ENCODE results near the gene PCDHA12.
"Not testable (repeated sequence)": the region's sequence is repeated elsewhere in the genome, so short reads cannot be mapped to it uniquely, and the experiment has no call there.

PCDHA12 gene

DNA sequence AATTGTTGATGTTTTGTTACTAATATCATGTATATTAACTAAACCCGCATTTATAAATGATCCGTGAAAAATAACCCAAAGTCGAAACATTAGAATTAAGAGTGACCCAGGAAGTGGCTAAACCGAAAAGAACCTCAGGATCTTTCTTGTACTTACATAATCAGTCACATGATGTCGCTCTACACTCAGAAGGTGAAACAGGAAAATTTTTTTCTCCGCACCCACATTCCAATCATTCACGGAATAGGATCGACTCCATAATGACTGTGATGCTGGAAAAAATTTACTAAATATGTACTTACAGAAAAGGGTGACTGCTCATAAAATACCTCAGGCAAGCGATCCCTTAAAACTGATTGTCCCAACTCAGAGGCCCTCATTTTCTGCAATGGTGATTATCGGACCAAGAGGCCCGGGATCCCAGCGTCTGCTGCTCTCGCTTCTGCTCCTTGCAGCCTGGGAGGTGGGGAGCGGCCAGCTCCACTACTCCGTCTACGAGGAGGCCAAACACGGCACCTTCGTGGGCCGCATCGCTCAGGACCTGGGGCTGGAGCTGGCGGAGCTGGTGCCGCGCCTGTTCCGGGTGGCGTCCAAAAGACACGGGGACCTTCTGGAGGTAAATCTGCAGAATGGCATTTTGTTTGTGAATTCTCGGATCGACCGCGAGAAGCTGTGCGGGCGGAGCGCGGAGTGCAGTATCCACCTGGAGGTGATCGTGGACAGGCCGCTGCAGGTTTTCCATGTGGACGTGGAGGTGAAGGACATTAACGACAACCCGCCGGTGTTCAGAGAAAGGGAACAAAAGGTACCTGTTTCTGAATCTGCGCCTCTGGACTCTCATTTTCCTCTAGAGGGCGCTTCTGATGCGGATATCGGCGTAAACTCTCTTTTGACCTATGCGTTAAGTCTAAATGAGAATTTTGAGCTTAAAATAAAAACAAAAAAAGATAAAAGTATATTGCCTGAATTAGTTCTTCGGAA, at the start of gene PCDHA12:
Gene PCDHA12, plus strand, starts transcription at position 224 of the 981 bp plus-strand sequence. Its CDS starts 165 bp downstream, at position 389.
- no peak for DNase-seq (ENCODE audit: low spot score)

- no peak for DNase-seq (ENCODE audit: low spot score)
Observed at GRCh38 chr5:140827704-140828361, 47.3 kb upstream of the PCDHA12 start, which contains the start of gene PCDHA6. Gene PCDHA6 (plus strand): TSS chr5:140827960. CDS start chr5:140828092, 132 bp downstream.

GRCh38 chr5:140828362-140828737, 46.8 kb upstream of the PCDHA12 start:
- no peak for DNase-seq (ENCODE audit: low spot score)

DNA sequence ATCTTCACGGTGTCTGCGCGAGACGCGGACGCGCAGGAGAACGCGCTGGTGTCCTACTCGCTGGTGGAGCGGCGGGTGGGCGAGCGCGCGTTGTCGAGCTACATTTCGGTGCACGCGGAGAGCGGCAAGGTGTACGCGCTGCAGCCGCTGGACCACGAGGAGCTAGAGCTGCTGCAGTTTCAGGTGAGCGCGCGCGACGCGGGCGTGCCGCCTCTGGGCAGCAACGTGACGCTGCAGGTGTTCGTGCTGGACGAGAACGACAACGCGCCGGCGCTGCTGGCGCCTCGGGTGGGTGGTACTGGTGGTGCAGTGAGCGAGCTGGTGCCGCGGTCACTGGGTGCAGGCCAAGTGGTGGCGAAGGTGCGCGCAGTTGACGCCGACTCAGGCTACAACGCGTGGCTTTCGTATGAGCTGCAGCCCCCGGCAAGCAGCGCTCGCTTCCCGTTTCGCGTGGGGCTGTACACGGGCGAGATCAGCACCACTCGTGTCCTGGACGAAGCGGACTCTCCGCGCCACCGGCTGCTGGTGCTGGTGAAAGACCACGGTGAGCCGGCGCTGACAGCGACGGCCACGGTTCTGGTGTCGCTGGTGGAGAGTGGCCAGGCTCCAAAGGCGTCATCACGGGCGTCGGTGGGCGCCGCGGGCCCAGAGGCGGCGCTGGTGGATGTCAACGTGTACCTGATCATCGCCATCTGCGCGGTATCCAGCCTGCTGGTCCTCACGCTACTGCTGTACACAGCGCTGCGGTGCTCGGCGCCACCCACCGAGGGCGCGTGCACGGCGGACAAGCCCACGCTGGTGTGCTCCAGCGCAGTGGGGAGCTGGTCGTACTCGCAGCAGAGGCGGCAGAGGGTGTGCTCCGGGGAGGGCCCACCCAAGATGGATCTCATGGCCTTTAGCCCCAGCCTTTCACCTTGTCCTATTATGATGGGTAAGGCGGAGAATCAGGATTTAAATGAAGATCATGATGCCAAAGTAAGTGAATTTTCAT, 45.3 kb upstream of the PCDHA12 start:
- DNase-seq (ENCODE audit: low spot score) = not testable (repeated sequence)

- no peak for DNase-seq (ENCODE audit: low spot score)
Observed at GRCh38 chr5:140833993-140834392, 41.1 kb upstream of the PCDHA12 start, which contains the start of gene PCDHA7. Gene PCDHA7 (plus strand): TSS chr5:140834269. CDS start chr5:140834384, 115 bp downstream.

DNA sequence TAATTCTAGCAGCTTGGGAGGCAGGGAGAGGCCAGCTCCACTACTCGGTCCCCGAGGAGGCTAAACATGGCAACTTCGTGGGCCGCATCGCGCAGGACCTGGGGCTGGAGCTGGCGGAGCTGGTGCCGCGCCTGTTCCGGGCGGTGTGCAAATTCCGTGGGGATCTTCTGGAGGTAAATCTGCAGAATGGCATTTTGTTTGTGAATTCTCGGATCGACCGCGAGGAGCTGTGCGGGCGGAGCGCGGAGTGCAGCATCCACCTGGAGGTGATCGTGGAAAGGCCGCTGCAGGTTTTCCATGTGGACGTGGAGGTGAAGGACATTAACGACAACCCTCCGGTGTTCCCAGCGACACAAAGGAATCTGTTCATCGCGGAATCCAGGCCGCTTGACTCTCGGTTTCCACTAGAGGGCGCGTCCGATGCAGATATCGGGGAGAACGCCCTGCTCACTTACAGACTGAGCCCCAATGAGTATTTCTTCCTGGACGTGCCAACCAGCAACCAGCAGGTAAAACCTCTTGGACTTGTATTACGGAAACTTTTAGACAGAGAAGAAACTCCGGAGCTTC, 40.6 kb upstream of the PCDHA12 start:
- not testable (repeated sequence) for DNase-seq (ENCODE audit: low spot score)

DNA sequence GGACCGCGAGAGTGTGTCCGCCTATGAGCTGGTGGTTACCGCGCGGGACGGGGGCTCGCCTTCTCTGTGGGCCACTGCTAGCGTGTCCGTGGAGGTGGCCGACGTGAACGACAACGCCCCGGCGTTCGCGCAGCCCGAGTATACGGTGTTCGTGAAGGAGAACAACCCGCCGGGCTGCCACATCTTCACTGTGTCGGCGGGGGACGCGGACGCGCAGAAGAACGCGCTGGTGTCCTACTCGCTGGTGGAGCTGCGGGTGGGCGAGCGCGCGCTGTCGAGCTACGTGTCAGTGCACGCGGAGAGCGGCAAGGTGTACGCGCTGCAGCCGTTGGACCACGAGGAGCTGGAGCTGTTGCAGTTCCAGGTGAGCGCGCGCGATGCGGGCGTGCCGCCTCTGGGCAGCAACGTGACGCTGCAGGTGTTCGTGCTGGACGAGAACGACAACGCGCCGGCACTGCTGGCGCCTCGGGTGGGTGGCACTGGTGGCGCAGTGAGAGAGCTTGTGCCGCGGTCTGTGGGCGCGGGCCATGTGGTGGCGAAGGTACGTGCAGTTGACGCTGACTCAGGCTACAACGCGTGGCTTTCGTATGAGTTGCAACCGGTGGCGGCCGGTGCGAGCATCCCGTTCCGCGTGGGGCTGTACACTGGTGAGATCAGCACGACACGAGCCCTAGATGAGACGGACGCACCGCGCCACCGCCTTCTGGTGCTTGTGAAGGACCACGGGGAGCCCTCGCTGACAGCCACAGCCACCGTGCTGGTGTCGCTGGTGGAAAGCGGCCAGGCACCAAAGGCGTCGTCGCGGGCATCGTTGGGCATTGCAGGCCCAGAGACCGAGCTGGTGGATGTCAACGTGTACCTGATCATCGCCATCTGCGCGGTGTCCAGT, 39.2 kb upstream of the PCDHA12 start:
- no peak for DNase-seq (ENCODE audit: low spot score)

DNA sequence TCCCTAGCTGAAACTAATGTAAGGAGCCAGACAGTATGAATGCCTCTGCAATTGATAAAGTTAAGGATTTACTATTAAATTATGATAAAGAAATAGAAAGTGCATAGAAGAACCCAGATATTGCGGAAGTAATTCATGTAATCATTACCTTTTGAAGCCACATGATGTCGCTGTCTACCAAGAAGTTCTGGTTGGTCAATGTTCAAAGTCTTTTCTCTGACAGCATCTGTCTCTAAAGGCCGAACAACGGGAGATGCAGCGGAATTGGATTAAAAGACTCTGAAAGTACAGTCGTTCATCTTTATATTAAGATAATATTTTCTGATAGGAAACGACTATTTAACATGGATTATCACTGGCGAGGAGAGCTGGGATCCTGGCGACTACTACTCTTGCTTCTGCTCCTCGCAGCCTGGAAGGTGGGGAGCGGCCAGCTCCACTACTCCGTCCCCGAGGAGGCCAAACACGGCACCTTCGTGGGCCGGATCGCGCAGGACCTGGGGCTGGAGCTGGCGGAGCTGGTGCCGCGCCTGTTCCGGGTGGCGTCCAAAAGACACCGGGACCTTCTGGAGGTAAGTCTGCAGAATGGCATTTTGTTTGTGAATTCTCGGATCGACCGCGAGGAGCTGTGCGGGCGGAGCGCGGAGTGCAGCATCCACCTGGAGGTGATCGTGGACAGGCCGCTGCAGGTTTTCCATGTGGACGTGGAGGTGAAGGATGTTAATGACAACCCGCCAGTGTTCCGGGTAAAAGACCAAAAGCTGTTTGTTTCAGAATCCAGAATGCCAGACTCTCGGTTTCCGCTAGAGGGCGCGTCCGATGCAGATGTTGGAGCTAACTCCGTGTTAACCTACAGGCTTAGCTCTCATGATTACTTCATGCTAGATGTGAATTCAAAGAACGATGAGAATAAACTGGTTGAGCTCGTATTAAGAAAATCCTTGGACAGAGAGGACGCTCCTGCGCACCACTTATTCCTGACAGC, 33.8 kb upstream of the PCDHA12 start, which contains the start of gene PCDHA8:
Gene PCDHA8, plus strand, starts transcription at position 210 of the 985 bp plus-strand sequence. Its CDS starts 135 bp downstream, at position 345.
- no peak for DNase-seq (ENCODE audit: low spot score)

- no peak for DNase-seq (ENCODE audit: low spot score)
Observed at GRCh38 chr5:140842798-140843733, 32.0 kb upstream of the PCDHA12 start.

DNA sequence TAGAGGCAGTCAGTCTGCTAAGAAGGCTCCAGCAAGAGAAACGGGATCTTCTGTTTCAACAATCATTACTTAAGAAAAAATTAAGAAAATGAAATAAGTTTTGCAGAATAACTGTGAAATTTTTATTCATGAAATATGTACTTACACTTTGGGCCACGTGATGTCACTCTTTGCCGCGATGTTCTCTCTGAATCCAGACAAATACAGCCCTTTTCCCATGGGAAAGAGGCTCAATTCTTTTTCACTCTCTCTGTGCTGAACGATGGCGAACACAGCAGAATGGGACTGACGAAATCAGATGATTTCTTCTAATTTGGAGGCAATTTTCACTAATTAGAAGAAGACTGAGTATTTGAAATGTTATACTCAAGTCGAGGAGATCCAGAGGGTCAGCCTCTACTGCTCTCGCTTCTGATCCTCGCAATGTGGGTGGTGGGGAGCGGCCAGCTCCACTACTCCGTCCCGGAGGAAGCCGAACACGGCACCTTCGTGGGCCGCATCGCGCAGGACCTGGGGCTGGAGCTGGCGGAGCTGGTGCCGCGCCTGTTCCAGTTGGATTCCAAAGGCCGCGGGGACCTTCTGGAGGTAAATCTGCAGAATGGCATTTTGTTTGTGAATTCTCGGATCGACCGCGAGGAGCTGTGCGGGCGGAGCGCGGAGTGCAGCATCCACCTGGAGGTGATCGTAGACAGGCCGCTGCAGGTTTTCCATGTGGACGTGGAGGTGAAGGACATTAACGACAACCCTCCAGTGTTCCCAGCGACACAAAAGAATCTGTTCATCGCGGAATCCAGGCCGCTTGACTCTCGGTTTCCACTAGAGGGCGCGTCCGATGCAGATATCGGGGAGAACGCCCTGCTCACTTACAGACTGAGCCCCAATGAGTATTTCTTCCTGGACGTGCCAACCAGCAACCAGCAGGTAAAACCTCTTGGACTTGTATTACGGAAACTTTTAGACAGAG, 26.7 kb upstream of the PCDHA12 start, which contains the start of gene PCDHA9:
Gene PCDHA9, plus strand, starts transcription at position 244 of the 964 bp plus-strand sequence. Its CDS starts 114 bp downstream, at position 358.
- DNase-seq (ENCODE audit: low spot score) = not testable (repeated sequence)

GRCh38 chr5:140849831-140850634, 25.1 kb upstream of the PCDHA12 start:
- DNase-seq (ENCODE audit: low spot score) = not testable (repeated sequence)

GRCh38 chr5:140855772-140856674, 19.1 kb upstream of the PCDHA12 start, which contains the start of gene PCDHA10:
Gene PCDHA10 (plus strand): TSS chr5:140855897. CDS start chr5:140856049, 152 bp downstream.
- no peak for DNase-seq (ENCODE audit: low spot score)

GRCh38 chr5:140857177-140857986, 17.7 kb upstream of the PCDHA12 start:
- DNase-seq (ENCODE audit: low spot score) = no peak

DNA sequence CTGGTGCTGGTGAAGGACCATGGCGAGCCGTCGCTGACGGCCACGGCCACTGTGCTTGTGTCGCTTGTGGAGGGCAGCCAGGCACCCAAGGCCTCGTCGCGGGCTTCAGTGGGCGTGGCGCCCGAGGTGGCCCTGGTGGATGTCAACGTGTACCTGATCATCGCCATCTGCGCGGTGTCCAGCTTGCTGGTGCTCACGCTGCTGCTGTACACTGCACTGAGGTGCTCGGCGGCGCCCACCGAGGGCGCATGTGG, 17.2 kb upstream of the PCDHA12 start:
- DNase-seq (ENCODE audit: low spot score) = no peak
